Stomach (tissue), 9 donors: ENCODE measurements around the gene GUCY1A2. TPM values are rescaled to one million over a fixed set of nuclear protein-coding genes. Genes with fewer than 3 reads are reported as not detected.

Source experiments
- DNase-seq, 2 donors: peaks; one replicate each; pipeline versions ENCODE4 v3.0.0 to v3.0.0-alpha.2; 2013 to 2019
- H3K27ac ChIP-seq, 5 donors: fragments of 200-600 bp in 4 of 5; sonication (generic) in 4 of 5; one replicate each; pipeline ENCODE4 v1.5.1; 2013 to 2019; ENCODE audit warnings: mild to moderate bottlenecking in 1 of 5, moderate library complexity in 1 of 5
- H3K27me3 ChIP-seq, 3 donors: fragments of 200-600 bp; sonication (generic); one replicate each; pipeline ENCODE4 v1.5.1; 2017 to 2019; ENCODE audit warnings: mixed run types in 1 of 3
- H3K36me3 ChIP-seq, 4 donors: fragments of 200-600 bp; sonication (generic); 1 replicate in 3 of 4; 2 replicates in 1 of 4; pipeline ENCODE4 v1.5.1; 2016 to 2019
- H3K4me1 ChIP-seq, 4 donors: fragments of 200-600 bp; sonication (generic); one replicate each; pipeline ENCODE4 v1.5.1; 2016 to 2019
- H3K4me3 ChIP-seq, 4 donors: fragments of 200-600 bp; sonication (generic) in 3 of 4; one replicate each; pipeline ENCODE4 v1.5.1; 2016 to 2019; ENCODE audit warnings: mild to moderate bottlenecking in 1 of 4
- H3K9me3 ChIP-seq, 4 donors: fragments of 200-600 bp; sonication (generic); one replicate each; pipeline ENCODE4 v1.5.1; 2016 to 2019
- EP300 ChIP-seq: sonication (generic); formaldehyde crosslinking; IDR thresholded peaks from one replicate; pipeline ENCODE4 v1.6.1; 2017; ENCODE audit warnings: antibody characterized with exemption
- POLR2A ChIP-seq, 4 donors: fragments of 450-650 bp; IDR thresholded peaks; one replicate each; pipeline ENCODE4 v1.6.1; 2016; ENCODE audit warnings: antibody characterized with exemption in 4 of 4, control low read depth in 2 of 4, mild to moderate bottlenecking in 1 of 4, moderate library complexity in 1 of 4
- POLR2AphosphoS5 ChIP-seq, 3 donors: sonication (generic); formaldehyde crosslinking; IDR thresholded peaks; one replicate each; pipeline ENCODE4 v1.6.1; 2016; ENCODE audit warnings: antibody characterized with exemption in 3 of 3
- WGBS, 5 donors: extraction: QIAGEN DNeasy Blood & Tissue Kit in 3 of 5; methylation state at CpG; one replicate each; pipeline versions ENCODE4 v1.1.5 to v1.1.7; 2013 to 2018; 5-methylcytosine and 5-hydroxymethylcytosine counted together
- intact Hi-C: fragments of 100-400 bp; cut with DNase I; formaldehyde crosslinking; loops from one replicate; pipeline ENCODE4 v1.15.1; 2023; ENCODE audit warnings: low total_unique reads
- polyA plus RNA-seq, 3 donors: library from polyadenylated mRNA; stranded (reverse); fragments of 200-250 nt; gene quantifications; one replicate each; pipeline ENCODE4 v1.2.3, GENCODE V29; 2013
- total RNA-seq, 5 donors: library from RNA; depleted of rRNA; stranded (reverse); fragments of >200 nt; gene quantifications; one replicate each; pipeline versions ENCODE4 v1.1.0 to v1.2.3, GENCODE V29; 2014 to 2016
- TF ChIP-seq, protein P1 (sequence below), 7 experiments: fragments of 450-650 bp in 4 of 7; fragments of 200-600 bp in 3 of 7; sonication (generic) in 3 of 7; IDR thresholded peaks; one replicate each; pipeline ENCODE4 v1.5.1; 2016 to 2019; ENCODE audit warnings: antibody characterized with exemption in 7 of 7, control low read depth in 2 of 7, mild to moderate bottlenecking in 1 of 7
- donor health status: healthy with polysubstance abuse.
- donor health status: Bipolar disorder and iron deficiency.
- donor health status: healthy.

Gene GUCY1A2
- total and polyA plus RNA-seq, 8 donors, result 0.10 to 15.1 (median 4.3) TPM

DNA sequence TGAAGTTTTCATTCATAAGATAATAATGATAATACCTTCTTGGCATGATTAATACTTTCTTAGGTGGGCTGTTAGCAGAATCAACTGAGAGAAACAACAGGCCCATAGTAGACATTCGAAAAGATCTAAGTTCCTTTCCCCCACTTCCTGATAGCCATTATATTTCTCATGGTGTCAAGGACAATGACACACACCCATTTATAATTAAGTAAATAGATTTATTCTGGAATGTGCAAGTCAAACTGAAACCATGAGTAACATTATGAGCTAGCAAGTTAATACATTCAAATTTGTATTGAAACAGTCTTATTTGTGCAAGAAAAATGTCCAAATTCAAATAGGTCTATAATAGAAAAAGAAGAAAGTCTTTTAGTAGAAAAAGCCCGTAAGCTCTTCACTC, 301.1 kb downstream of the GUCY1A2 start:
- DNase-seq, result peak in 1 of 2 donors; percentile 9
- 19 to 59% (median 44%) methylated on average over 2 of the region's 2 CpGs for WGBS, 5 donors
- Histone ChIP-seq H3K9me3 (no peaks in the 10 kb centered on the region), H3K27ac (no peak overlapping the region), H3K4me3 (no peak overlapping the region), H3K4me1 (no peaks in the 10 kb centered on the region), H3K36me3 (no peaks in the 10 kb centered on the region), H3K27me3 (no peaks in the 10 kb centered on the region)
- intact Hi-C loops, result no loop called here
- no peak for TF ChIP-seq POLR2AphosphoS5 (IDR thresholded peaks at IDR 0.05)
- TF ChIP-seq, protein P1, sequence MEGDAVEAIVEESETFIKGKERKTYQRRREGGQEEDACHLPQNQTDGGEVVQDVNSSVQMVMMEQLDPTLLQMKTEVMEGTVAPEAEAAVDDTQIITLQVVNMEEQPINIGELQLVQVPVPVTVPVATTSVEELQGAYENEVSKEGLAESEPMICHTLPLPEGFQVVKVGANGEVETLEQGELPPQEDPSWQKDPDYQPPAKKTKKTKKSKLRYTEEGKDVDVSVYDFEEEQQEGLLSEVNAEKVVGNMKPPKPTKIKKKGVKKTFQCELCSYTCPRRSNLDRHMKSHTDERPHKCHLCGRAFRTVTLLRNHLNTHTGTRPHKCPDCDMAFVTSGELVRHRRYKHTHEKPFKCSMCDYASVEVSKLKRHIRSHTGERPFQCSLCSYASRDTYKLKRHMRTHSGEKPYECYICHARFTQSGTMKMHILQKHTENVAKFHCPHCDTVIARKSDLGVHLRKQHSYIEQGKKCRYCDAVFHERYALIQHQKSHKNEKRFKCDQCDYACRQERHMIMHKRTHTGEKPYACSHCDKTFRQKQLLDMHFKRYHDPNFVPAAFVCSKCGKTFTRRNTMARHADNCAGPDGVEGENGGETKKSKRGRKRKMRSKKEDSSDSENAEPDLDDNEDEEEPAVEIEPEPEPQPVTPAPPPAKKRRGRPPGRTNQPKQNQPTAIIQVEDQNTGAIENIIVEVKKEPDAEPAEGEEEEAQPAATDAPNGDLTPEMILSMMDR (IDR thresholded peaks at IDR 0.05), result no peak
- TF ChIP-seq EP300, result no peak
- TF ChIP-seq POLR2A (IDR thresholded peaks at IDR 0.05), result no peak

DNA sequence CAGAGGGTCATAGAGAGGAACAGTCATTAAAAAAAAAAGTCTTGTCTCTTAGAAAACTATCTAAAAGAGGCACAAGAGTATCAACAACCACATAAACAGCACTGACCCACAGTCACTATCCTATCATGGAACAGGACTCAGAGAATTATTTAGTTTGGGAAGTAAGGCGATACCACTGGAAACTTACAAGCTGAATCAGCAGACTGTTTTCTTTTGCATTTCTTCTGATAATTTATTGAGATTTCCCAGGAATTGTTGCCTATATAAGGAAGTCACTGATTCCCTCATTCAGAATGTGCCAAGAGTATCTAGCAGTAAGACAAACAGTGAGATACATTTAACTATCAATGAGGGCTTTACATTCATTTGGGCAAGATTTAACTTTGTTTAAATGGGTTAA, 304.1 kb downstream of the GUCY1A2 start:
- H3K4me1 ChIP-seq, result no peaks in the 10 kb centered on the region
- no peaks in the 10 kb centered on the region for H3K36me3 ChIP-seq
- no peaks in the 10 kb centered on the region for H3K27me3 ChIP-seq
- peak in 1 of 2 donors; percentile 27 for DNase-seq
- H3K9me3 ChIP-seq, result no peaks in the 10 kb centered on the region
- H3K4me3 ChIP-seq, result no peak overlapping the region
- H3K27ac ChIP-seq, result no peak overlapping the region
- intact Hi-C loops, result no loop called here
- WGBS, 5 donors, result 35 to 68% (median 52%) methylated on average over 1 of the region's 1 CpG
- TF ChIP-seq POLR2AphosphoS5 (IDR thresholded peaks at IDR 0.05), result no peak
- TF ChIP-seq POLR2A (IDR thresholded peaks at IDR 0.05), result no peak
- TF ChIP-seq, protein P1 (IDR thresholded peaks at IDR 0.05), result no peak
- TF ChIP-seq EP300, result no peak

DNA sequence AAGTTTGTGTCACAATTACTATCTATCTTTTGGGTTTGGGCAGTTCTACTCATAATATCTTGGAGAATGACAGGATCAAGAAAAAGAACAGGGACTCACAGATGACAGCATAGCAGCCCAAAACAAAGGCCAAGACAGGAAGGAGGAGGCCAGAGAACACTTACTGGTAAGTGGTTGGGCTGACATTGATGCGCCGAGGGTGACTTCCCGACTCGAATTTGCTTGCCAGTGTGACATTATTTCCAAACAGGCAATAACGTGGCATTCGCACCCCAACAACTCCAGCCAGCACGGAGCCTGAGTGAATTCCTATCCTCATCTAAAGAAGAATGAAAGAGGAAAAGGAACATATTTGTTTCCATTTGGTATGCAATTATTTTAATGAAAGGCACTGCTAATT, 309.9 kb downstream of the GUCY1A2 start:
- Histone ChIP-seq H3K36me3 (no peaks in the 10 kb centered on the region), H3K9me3 (no peaks in the 10 kb centered on the region), H3K27me3 (no peaks in the 10 kb centered on the region), H3K4me1 (no peaks in the 10 kb centered on the region), H3K27ac (no peak overlapping the region), H3K4me3 (no peak overlapping the region)
- no peak for DNase-seq
- no peak for TF ChIP-seq EP300
- no peak for TF ChIP-seq POLR2AphosphoS5 (IDR thresholded peaks at IDR 0.05)
- TF ChIP-seq, protein P1 (IDR thresholded peaks at IDR 0.05), result no peak
- no peak for TF ChIP-seq POLR2A (IDR thresholded peaks at IDR 0.05)
- WGBS, 5 donors, result 78 to 87% (median 82%) methylated on average over 7 of the region's 7 CpGs
- intact Hi-C loops, result no loop called here

DNA sequence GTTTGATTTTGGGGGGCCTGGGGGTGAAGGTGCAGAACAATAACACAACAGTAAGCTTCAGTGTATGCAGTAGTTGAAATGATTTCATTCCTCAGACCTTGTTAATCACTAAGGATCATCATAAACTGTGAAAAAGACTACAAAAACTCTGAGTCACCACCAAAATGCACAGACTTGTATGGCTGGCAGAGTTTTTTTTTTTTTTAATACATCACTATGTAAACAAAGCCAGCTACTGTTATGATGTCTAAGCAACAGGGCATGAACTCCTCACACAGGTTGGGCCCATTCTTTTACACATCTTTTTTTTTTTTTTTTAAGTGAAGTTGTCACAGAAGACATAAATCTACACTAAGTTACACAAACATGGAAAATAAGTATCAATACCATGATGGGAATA, 311.9 kb downstream of the GUCY1A2 start:
- peak in 1 of 2 donors; percentile 39 for DNase-seq
- no peak overlapping the region for H3K4me3 ChIP-seq
- no peaks in the 10 kb centered on the region for H3K27me3 ChIP-seq
- H3K36me3 ChIP-seq, result no peaks in the 10 kb centered on the region
- H3K9me3 ChIP-seq, result no peaks in the 10 kb centered on the region
- intact Hi-C loops, result no loop called here
- H3K4me1 ChIP-seq, result no peaks in the 10 kb centered on the region
- H3K27ac ChIP-seq, result no peak overlapping the region
- no peak for TF ChIP-seq POLR2A (IDR thresholded peaks at IDR 0.05)
- no peak for TF ChIP-seq POLR2AphosphoS5 (IDR thresholded peaks at IDR 0.05)
- TF ChIP-seq, protein P1 (IDR thresholded peaks at IDR 0.05), result no peak
- no peak for TF ChIP-seq EP300
